A673 (cell line): ENCODE data around the gene GPR15. TPM values are rescaled to one million over a fixed set of nuclear protein-coding genes. Genes with fewer than 3 reads are reported as not detected.

Experiments
- BruUV-seq: library from RNA; stranded (reverse); fragments of 400-500 nt; replicated peaks from 2 replicates; lab custom pipeline; 2021; lab: Mats Ljungman, UMichigan
- CTCF ChIA-PET: fragments of 300-600 bp; sonication (Branson Sonifier 250); formaldehyde crosslinking; loops from one replicate; lab custom pipeline; 2022; ENCODE audit warnings: antibody characterized with exemption; lab: Charles Lee
- POLR2A ChIA-PET: fragments of 300-600 bp; sonication (Branson Sonifier 250); formaldehyde crosslinking; loops from one replicate; lab custom pipeline; 2022; ENCODE audit warnings: antibody characterized with exemption; ENCODE audit not compliant: low non-redundant PET; lab: Charles Lee
- DNase-seq: peaks from one replicate; pipeline ENCODE4 v3.0.0-alpha.2; 2015; ENCODE audit warnings: low spot score
- H3K27ac ChIP-seq: fragments of 200-600 bp; sonication (generic); 2 replicates; pipeline ENCODE4 v1.5.1; 2016; ENCODE audit warnings: mixed run types, low read depth, mild to moderate bottlenecking, mixed read lengths, antibody characterized with exemption, low read length; ENCODE audit not compliant: poor library complexity, severe bottlenecking
- H3K27me3 ChIP-seq: fragments of 200-600 bp; sonication (generic); replicated peaks from 2 replicates; pipeline ENCODE4 v1.6.1; 2017; ENCODE audit warnings: mixed run types, low read depth, mild to moderate bottlenecking, mixed read lengths, antibody characterized with exemption, low read length; ENCODE audit not compliant: insufficient read depth, poor library complexity
- H3K36me3 ChIP-seq: fragments of 200-600 bp; sonication (generic); 2 replicates; pipeline ENCODE4 v1.6.1; 2016; ENCODE audit warnings: mixed run types, mild to moderate bottlenecking, mixed read lengths, antibody characterized with exemption, low read length; ENCODE audit not compliant: insufficient read depth, poor library complexity, severe bottlenecking
- H3K4me1 ChIP-seq: fragments of 200-600 bp; sonication (generic); 2 replicates; pipeline ENCODE4 v1.6.1; 2017; ENCODE audit warnings: mixed run types, mild to moderate bottlenecking, mixed read lengths, antibody characterized with exemption, low read length; ENCODE audit not compliant: insufficient read depth, poor library complexity, severe bottlenecking
- H3K4me3 ChIP-seq: fragments of 200-600 bp; sonication (generic); 2 replicates; pipeline ENCODE4 v1.5.1; 2016; ENCODE audit warnings: low read depth, mixed run types, mild to moderate bottlenecking, mixed read lengths, low read length; ENCODE audit not compliant: poor library complexity, severe bottlenecking
- H3K9me3 ChIP-seq: fragments of 200-600 bp; sonication (generic); 2 replicates; pipeline ENCODE4 v1.6.1; 2016; ENCODE audit warnings: mixed run types, low read depth, mild to moderate bottlenecking, mixed read lengths, antibody characterized with exemption, low read length; ENCODE audit not compliant: poor library complexity, severe bottlenecking
- CTCF ChIP-seq: fragments of 300-800, 200-600 bp; sonication (generic); conservative IDR thresholded peaks from 2 replicates; pipeline ENCODE4 v1.5.1; 2017; ENCODE audit warnings: low read depth, mild to moderate bottlenecking, antibody characterized with exemption, low read length, moderate library complexity, mixed read lengths
- EZH2 ChIP-seq: fragments of 200-600 bp; sonication (generic); IDR thresholded peaks from 2 replicates; pipeline ENCODE4 v1.6.1; 2017; ENCODE audit warnings: borderline replicate concordance, low read depth, mild to moderate bottlenecking, mixed read lengths, antibody characterized with exemption, low read length; ENCODE audit not compliant: poor library complexity, severe bottlenecking
- intact Hi-C: fragments of 100-400 bp; cut with micrococcal nuclease; formaldehyde crosslinking; loops from one replicate; pipeline ENCODE4 v1.10.0; 2022; ENCODE audit not compliant: unreplicated experiment
- total RNA-seq: library from RNA; stranded (reverse); gene quantifications from 2 replicates; pipeline ENCODE4 v1.2.3, GENCODE V29; 2021

GPR15 gene
- total RNA-seq, 1 experiment from 2014 or later, result not detected

GRCh38 chr3:98581474-98581873, 49.7 kb downstream of the GPR15 start:
- ChIA-PET CTCF (no interaction called here), POLR2A (no interaction called here)
- peaks cover 3% of the 10 kb centered on the region for H3K4me1 ChIP-seq
- intact Hi-C loops, result no loop called here
- H3K27ac ChIP-seq, result no peak overlapping the region
- H3K4me3 ChIP-seq, result no peak overlapping the region
- DNase-seq, result no peak
- H3K27me3 ChIP-seq, result no peaks in the 10 kb centered on the region
- TF ChIP-seq EZH2 (no peak), CTCF (no peak)
- no peaks in the 10 kb centered on the region for H3K9me3 ChIP-seq
- H3K36me3 ChIP-seq, result peaks cover 38% of the 10 kb centered on the region
- BruUV-seq, result no TSS peak

GRCh38 chr3:98582042-98582441, 50.3 kb downstream of the GPR15 start:
- H3K36me3 ChIP-seq, result peaks cover 38% of the 10 kb centered on the region
- no peaks in the 10 kb centered on the region for H3K27me3 ChIP-seq
- TF ChIP-seq CTCF (no peak), EZH2 (no peak)
- H3K27ac ChIP-seq, result no peak overlapping the region
- H3K4me1 ChIP-seq, result peaks cover 3% of the 10 kb centered on the region
- intact Hi-C loops, result no loop called here
- H3K4me3 ChIP-seq, result no peak overlapping the region
- H3K9me3 ChIP-seq, result no peaks in the 10 kb centered on the region
- CTCF ChIA-PET, result no interaction called here
- POLR2A ChIA-PET, result no interaction called here
- DNase-seq, result no peak
- no TSS peak for BruUV-seq

GRCh38 chr3:98583766-98584165, 52.0 kb downstream of the GPR15 start:
- Histone ChIP-seq H3K4me1 (peaks cover 3% of the 10 kb centered on the region), H3K4me3 (no peak overlapping the region), H3K9me3 (no peaks in the 10 kb centered on the region), H3K27ac (no peak overlapping the region), H3K27me3 (no peaks in the 10 kb centered on the region), H3K36me3 (peaks cover 24% of the 10 kb centered on the region)
- no peak for DNase-seq
- ChIA-PET POLR2A (no interaction called here), CTCF (no interaction called here)
- TF ChIP-seq EZH2, result no peak
- TF ChIP-seq CTCF, result no peak
- BruUV-seq, result no TSS peak
- intact Hi-C loops, result no loop called here

Other genes starting within 250 kb of the GPR15 start
- not detected in 2 replicates for gene OR5H2, start 249.5 kb upstream of the GPR15 start, total RNA-seq
- not detected in 2 replicates for gene OR5K4, start 178.1 kb upstream of the GPR15 start, total RNA-seq
- not detected in 2 replicates for gene OR5K3, start 141.3 kb upstream of the GPR15 start, total RNA-seq
- not detected in 2 replicates for gene OR5K1, start 68.8 kb upstream of the GPR15 start, total RNA-seq
- not detected in 2 replicates for gene OR5K2, start 34.3 kb upstream of the GPR15 start, total RNA-seq
- gene CLDND1, start 9.1 kb upstream of the GPR15 start, total RNA-seq, result 90.7 and 95.6 TPM in 2 replicates
- gene CPOX, start 61.6 kb downstream of the GPR15 start, total RNA-seq, result 25.8 and 27.7 TPM in 2 replicates
- gene ST3GAL6, start 231.4 kb downstream of the GPR15 start, total RNA-seq, result 4.8 and 8.2 TPM in 2 replicates